ENCODE measurements around the gene CAMK1D. TPM values are rescaled to one million over a fixed set of nuclear protein-coding genes. Genes with fewer than 3 reads are reported as not detected.
"Not testable (repeated sequence)": the region's sequence is repeated elsewhere in the genome, so short reads cannot be mapped to it uniquely, and the experiment has no call there.

The CAMK1D gene
- total RNA-seq, 1 donor from 2014 or later: 58.8 TPM

GRCh38 chr10:12327074-12327473, 22.3 kb upstream of the CAMK1D start:
- Mint-ChIP-seq H3K4me1 (peaks cover 18% of the 10 kb centered on the region), H3K36me3 (ENCODE audit: low read depth) (no peaks in the 10 kb centered on the region), H3K9me3 (no peaks in the 10 kb centered on the region), H3K27ac (no peak overlapping the region), H3K27me3 (no peaks in the 10 kb centered on the region), H3K4me3 (no peak overlapping the region)
- ChIA-PET CTCF (no interaction called here), POLR2A (no interaction called here)
- TF ChIP-seq CTCF (IDR thresholded peaks at IDR 0.05): no peak
- DNase-seq: no peak
- ATAC-seq (ENCODE audit: low read depth): no peak
- intact Hi-C loops (cut with micrococcal nuclease): no loop called here

- ChIA-PET CTCF (interaction anchor here (1.1 kb wide), 1 partner anchor 328 kb away, joined by 5 read pairs; no protein-coding TSS in a partner anchor), POLR2A (no interaction called here)
- intact Hi-C loops (cut with micrococcal nuclease): no loop called here
These were observed 21.9 kb upstream of the CAMK1D start for GRCh38 chr10:12327476-12327875.

GRCh38 chr10:12328312-12328711, 21.0 kb upstream of the CAMK1D start:
- ATAC-seq (ENCODE audit: low read depth); H3K36me3 Mint-ChIP-seq (ENCODE audit: low read depth); H3K4me3 Mint-ChIP-seq; intact Hi-C loops (cut with micrococcal nuclease); H3K9me3 Mint-ChIP-seq; H3K27me3 Mint-ChIP-seq; POLR2A ChIA-PET; H3K27ac Mint-ChIP-seq; DNase-seq: not testable (repeated sequence)
- peaks cover 15% of the 10 kb centered on the region for H3K4me1 Mint-ChIP-seq
- CTCF ChIA-PET: interaction anchor here (1.1 kb wide), 1 partner anchor 328 kb away, joined by 5 read pairs; no protein-coding TSS in a partner anchor

More at GRCh38 chr10:12327476-12327875, 21.9 kb upstream of the CAMK1D start:
- no peak for ATAC-seq (ENCODE audit: low read depth)
- no peak for DNase-seq
- no peaks in the 10 kb centered on the region for H3K36me3 Mint-ChIP-seq (ENCODE audit: low read depth)
- no peak overlapping the region for H3K4me3 Mint-ChIP-seq
- TF ChIP-seq CTCF (IDR thresholded peaks at IDR 0.05): no peak
- H3K4me1 Mint-ChIP-seq: peaks cover 16% of the 10 kb centered on the region
- no peaks in the 10 kb centered on the region for H3K27me3 Mint-ChIP-seq
- no peaks in the 10 kb centered on the region for H3K9me3 Mint-ChIP-seq
- H3K27ac Mint-ChIP-seq: no peak overlapping the region

GRCh38 chr10:12332572-12333379, 16.6 kb upstream of the CAMK1D start:
- POLR2A ChIA-PET: interaction anchor here (0.5 to 4.0 kb wide), 7 partner anchors 16 to 133 kb away, joined by 3 to 28 read pairs (median 7); partner anchors contain the start of gene CAMK1D
- H3K9me3 Mint-ChIP-seq: no peaks in the 10 kb centered on the region

More at GRCh38 chr10:12332572-12333379, 16.6 kb upstream of the CAMK1D start:
- intact Hi-C loops (cut with micrococcal nuclease): loop anchor here (1.0 kb wide), 2 partner anchors 9 to 17 kb away; partner anchors contain the start of gene CAMK1D
- no peak for TF ChIP-seq CTCF (IDR thresholded peaks at IDR 0.05)
- Mint-ChIP-seq H3K4me3 (peak overlapping the region; percentile 61), H3K27me3 (no peaks in the 10 kb centered on the region), H3K4me1 (peaks cover 33% of the 10 kb centered on the region), H3K27ac (no peak overlapping the region), H3K36me3 (ENCODE audit: low read depth) (no peaks in the 10 kb centered on the region)
- CTCF ChIA-PET: no interaction called here
- no peak for ATAC-seq (ENCODE audit: low read depth)
- DNase-seq: no peak

All from activated B cell treated with CpG ODN at 0.5 μM for 24 hours (primary cell).